HEK293T (cell line): ENCODE measurements around the gene CADM1.

ENCODE experiments used
- CTCF ChIA-PET: fragments of 350-600 bp; formaldehyde crosslinking; extraction: SDS; loops from one replicate; lab custom pipeline; 2021; ENCODE audit warnings: antibody characterized with exemption, inconsistent platforms; lab: Yijun Ruan, JAX
- POLR2A ChIA-PET: fragments of 350-600 bp; formaldehyde crosslinking; extraction: SDS; loops from one replicate; lab custom pipeline; 2020; ENCODE audit warnings: antibody characterized with exemption, inconsistent platforms; lab: Yijun Ruan, JAX
- DNase-seq: peaks from one replicate; pipeline ENCODE4 v3.0.0; 2012; ENCODE audit warnings: mixed read lengths; ENCODE audit errors: extremely low spot score
- ARNT ChIP-seq: fragments of 450-650 bp; IDR thresholded peaks from 2 replicates; pipeline ENCODE4 v1.6.1; 2017; ENCODE audit warnings: mild to moderate bottlenecking
- BHLHE40 ChIP-seq: fragments of 450-650 bp; IDR thresholded peaks from 2 replicates; pipeline ENCODE4 v1.6.1; 2016; ENCODE audit warnings: mild to moderate bottlenecking, moderate library complexity, borderline replicate concordance
- CTBP1 ChIP-seq: fragments of 450-650 bp; IDR thresholded peaks from 2 replicates; pipeline ENCODE4 v1.6.1; 2016; ENCODE audit warnings: borderline replicate concordance
- ELF4 ChIP-seq: fragments of 450-650 bp; IDR thresholded peaks from 2 replicates; pipeline ENCODE4 v1.6.1; 2017; ENCODE audit warnings: antibody characterized with exemption
- FOXA1 ChIP-seq: fragments of 450-650 bp; IDR thresholded peaks from 2 replicates; pipeline ENCODE4 v1.6.1; 2016; ENCODE audit warnings: mild to moderate bottlenecking
- FOXK2 ChIP-seq: fragments of 450-650 bp; IDR thresholded peaks from 2 replicates; pipeline ENCODE4 v1.6.1; 2016; ENCODE audit warnings: mild to moderate bottlenecking
- FOXM1 ChIP-seq: fragments of 450-650 bp; IDR thresholded peaks from 2 replicates; pipeline ENCODE4 v1.6.1; 2017; ENCODE audit warnings: mild to moderate bottlenecking, borderline replicate concordance
- HDGF ChIP-seq: fragments of 450-650 bp; IDR thresholded peaks from 2 replicates; pipeline ENCODE4 v1.6.1; 2017; ENCODE audit warnings: antibody characterized with exemption, borderline replicate concordance
- L3MBTL2 ChIP-seq: fragments of 450-650 bp; conservative IDR thresholded peaks from 2 replicates; pipeline ENCODE4 v1.6.1; 2016; ENCODE audit warnings: mild to moderate bottlenecking
- LEF1 ChIP-seq: fragments of 450-650 bp; IDR thresholded peaks from 2 replicates; pipeline ENCODE4 v1.6.1; 2017; ENCODE audit warnings: mild to moderate bottlenecking, borderline replicate concordance
- NFRKB ChIP-seq: fragments of 450-650 bp; IDR thresholded peaks from 2 replicates; pipeline ENCODE4 v1.6.1; 2016; ENCODE audit warnings: mild to moderate bottlenecking, moderate library complexity
- PKNOX1 ChIP-seq: fragments of 450-650 bp; IDR thresholded peaks from 2 replicates; pipeline ENCODE4 v1.6.1; 2016
- SP1 ChIP-seq: fragments of 450-650 bp; IDR thresholded peaks from 2 replicates; pipeline ENCODE4 v1.6.1; 2017
- SUZ12 ChIP-seq: fragments of 450-650 bp; IDR thresholded peaks from 2 replicates; pipeline ENCODE4 v1.6.1; 2016; ENCODE audit warnings: mild to moderate bottlenecking
- TARDBP ChIP-seq: fragments of 450-650 bp; IDR thresholded peaks from 2 replicates; pipeline ENCODE4 v1.6.1; 2016
- ZNF384 ChIP-seq: fragments of 450-650 bp; IDR thresholded peaks from 2 replicates; pipeline ENCODE4 v1.6.1; 2016

The CADM1 gene

DNA sequence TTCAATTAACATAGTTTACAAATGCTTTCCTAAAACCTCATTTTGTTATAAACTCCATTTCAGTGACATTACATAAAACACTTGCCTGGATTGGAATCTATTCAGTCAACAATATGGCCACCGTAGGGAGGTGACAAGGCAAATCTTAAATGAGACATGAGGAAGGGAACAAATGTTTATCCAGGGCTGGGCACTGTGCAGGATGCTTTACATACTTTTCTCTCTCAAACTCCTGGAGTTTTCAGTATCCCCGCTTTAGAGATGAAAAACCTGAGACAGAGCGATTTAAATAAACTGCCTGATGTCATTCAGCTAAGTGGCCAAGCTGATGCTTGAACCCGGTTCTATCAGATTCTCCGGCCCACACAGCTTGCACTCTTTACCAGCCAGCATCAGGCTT, 259.9 kb downstream of the CADM1 start:
- DNase-seq = no peak
- ChIA-PET POLR2A (no interaction called here), CTCF (interaction anchor here (0.8 kb wide), 1 partner anchor 1800 kb away, joined by 3 read pairs; no protein-coding TSS in a partner anchor)
- no peak for TF ChIP-seq ELF4
- TF ChIP-seq FOXK2 = no peak

GRCh38 chr11:115242982-115243381, 261.2 kb downstream of the CADM1 start:
- DNase-seq = no peak
- ChIA-PET CTCF (no interaction called here), POLR2A (no interaction called here)
- TF ChIP-seq CTBP1 (no peak), FOXA1 (no peak), ARNT (no peak), NFRKB (no peak), BHLHE40 (no peak), SUZ12 (no peak), L3MBTL2 (no peak), FOXM1 (no peak), ZNF384 (no peak), HDGF (no peak), SP1 (no peak), PKNOX1 (no peak), ELF4 (no peak)

GRCh38 chr11:115241899-115242298, 262.3 kb downstream of the CADM1 start:
- CTCF ChIA-PET = interaction anchor here (1.0 kb wide), 1 partner anchor 84 kb away, joined by 3 read pairs; no protein-coding TSS in a partner anchor
- POLR2A ChIA-PET = no interaction called here
- TF ChIP-seq LEF1 (no peak), TARDBP (no peak), FOXK2 (no peak), ZNF384 (no peak), ELF4 (no peak), SP1 (no peak), SUZ12 (no peak), CTBP1 (no peak), L3MBTL2 (no peak), FOXA1 (no peak), BHLHE40 (no peak), FOXM1 (no peak), PKNOX1 (no peak), ARNT (no peak), NFRKB (no peak), HDGF (no peak)
- DNase-seq = no peak

DNA sequence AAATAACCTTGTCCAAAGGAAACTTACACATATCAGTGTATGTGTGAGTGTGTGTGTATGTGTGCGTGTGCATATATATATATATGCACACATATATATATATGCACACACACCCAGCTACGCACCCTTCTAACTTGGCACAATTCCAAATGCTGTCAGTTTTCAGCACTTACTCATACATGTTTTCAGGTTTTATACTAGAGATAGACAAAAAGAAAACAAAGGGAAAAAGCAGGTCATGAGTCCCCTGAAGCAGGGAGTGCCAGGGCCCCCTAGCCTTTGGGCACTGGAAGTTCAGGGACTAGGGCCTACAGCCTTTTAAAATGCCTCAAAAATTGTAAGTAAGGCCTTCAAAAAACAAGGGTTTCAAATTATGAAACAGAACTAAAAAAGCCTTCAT, 265.4 kb downstream of the CADM1 start:
- CTCF ChIA-PET = interaction anchor here (1.2 kb wide), 1 partner anchor 10 kb away, joined by 3 read pairs; no protein-coding TSS in a partner anchor
- no peak for TF ChIP-seq NFRKB
- TF ChIP-seq CTBP1 = no peak
- TF ChIP-seq BHLHE40 = no peak
- no peak for TF ChIP-seq PKNOX1
- TF ChIP-seq ELF4 = no peak
- TF ChIP-seq ARNT = no peak
- no peak for TF ChIP-seq SUZ12
- TF ChIP-seq FOXM1 = no peak
- TF ChIP-seq L3MBTL2 = no peak
- TF ChIP-seq SP1 = no peak
- no peak for TF ChIP-seq TARDBP
- no peak for TF ChIP-seq LEF1
- TF ChIP-seq FOXA1 = no peak
- TF ChIP-seq FOXK2 = no peak
- TF ChIP-seq HDGF = no peak
- no peak for TF ChIP-seq ZNF384
- no peak for DNase-seq
- POLR2A ChIA-PET = no interaction called here

DNA sequence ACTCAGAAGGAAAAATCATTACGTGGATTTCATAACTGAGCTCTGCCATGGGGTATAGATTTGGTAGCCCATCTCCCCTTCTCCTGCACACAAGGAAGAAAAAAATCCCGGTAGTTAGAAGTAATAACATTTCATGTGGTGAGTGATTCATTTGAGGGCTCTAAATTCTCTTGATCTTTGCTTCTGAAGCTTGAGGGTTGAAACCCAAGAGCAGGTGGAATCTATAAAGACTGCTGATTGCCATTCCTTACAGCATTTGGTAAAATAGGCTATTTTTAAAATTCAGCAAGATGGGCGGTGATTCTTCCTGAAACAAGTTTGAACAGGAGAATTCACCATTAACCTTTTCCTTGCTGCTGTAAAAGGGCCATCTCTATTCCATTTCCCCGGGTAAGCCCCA, 266.1 kb downstream of the CADM1 start:
- CTCF ChIA-PET = interaction anchor here (1.2 kb wide), 1 partner anchor 10 kb away, joined by 3 read pairs; no protein-coding TSS in a partner anchor
- POLR2A ChIA-PET = no interaction called here

More for the DNA sequence above, 266.1 kb downstream of the CADM1 start:
- TF ChIP-seq L3MBTL2 = no peak
- TF ChIP-seq BHLHE40 = no peak
- TF ChIP-seq HDGF = no peak
- TF ChIP-seq FOXM1 = no peak
- TF ChIP-seq SP1 = no peak
- TF ChIP-seq NFRKB = no peak
- TF ChIP-seq SUZ12 = no peak
- no peak for TF ChIP-seq ARNT
- TF ChIP-seq TARDBP = no peak
- TF ChIP-seq CTBP1 = no peak
- no peak for TF ChIP-seq FOXK2
- TF ChIP-seq FOXA1 = no peak
- no peak for TF ChIP-seq ELF4
- TF ChIP-seq ZNF384 = no peak
- TF ChIP-seq LEF1 = no peak
- TF ChIP-seq PKNOX1 = no peak
- no peak for DNase-seq
